ENCODE results near the gene ITPRIP.

Gene ITPRIP

GRCh38 chr10:104325436-104326435, 12.5 kb downstream of the ITPRIP start:
- no peak for DNase-seq

DNA sequence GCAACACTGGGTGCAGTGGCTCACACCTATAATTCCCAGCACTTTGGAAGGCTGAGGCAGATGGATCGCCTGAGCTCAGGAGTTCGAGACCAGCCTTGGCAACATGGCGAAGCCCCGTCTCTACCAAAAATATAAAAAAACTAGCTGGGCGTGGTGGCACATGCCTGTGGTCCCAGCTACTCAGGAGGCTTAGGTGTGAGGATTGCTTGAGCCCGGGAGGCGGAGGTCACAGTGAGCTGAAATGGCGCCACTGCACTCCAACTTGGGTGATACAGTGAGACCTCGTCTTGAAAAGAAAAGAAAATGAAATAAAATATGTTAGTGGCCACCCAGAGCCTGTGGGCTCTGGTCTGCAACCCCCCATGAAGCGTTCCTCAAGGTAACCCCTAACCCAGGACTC, 13.3 kb downstream of the ITPRIP start:
- no peak for DNase-seq

GRCh38 chr10:104324221-104324686, 14.0 kb downstream of the ITPRIP start:
- DNase-seq = no peak

DNA sequence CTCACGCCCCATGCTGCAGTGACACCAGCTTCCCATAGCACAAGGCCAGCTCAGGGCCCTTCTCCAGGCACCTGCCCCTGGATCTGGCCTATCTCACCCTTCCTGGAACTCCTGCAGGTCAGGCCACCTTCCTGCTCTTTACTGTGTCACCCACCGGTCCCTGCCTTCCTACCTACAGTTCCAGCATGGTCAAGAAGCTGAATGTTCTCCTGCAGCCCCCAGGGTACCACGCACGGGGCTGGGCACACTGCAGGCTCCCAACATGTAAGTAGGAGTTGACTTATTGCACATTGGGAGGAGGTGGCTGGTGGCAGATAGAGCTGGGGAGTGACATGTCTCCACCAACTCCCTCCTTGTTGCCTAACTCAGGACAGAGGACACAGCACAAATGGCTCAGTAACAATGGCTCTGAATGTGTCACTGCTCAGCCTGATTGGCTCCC, 14.5 kb downstream of the ITPRIP start:
- DNase-seq = no peak

- DNase-seq = no peak
These were observed 15.2 kb downstream of the ITPRIP start for GRCh38 chr10:104323085-104323484.

DNA sequence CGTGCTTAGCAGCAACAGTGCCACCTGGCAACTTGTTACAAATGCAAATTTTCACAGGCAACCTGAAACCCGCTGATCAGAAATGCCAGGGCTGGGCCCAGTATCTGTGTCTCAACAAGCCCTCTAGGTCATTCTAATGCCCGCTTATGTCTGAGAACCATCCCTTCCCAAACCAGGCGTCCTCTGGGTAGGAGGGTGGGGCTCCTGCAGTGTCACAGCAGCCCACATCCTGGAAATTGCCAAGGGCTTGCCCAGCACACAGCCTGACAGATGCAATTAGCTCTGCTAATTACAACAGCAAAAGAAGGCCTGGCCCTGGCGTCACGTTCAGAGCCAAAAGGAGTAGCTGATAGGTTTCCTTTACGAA, 15.9 kb downstream of the ITPRIP start:
- DNase-seq = no peak

- no peak for DNase-seq
These were observed 16.4 kb downstream of the ITPRIP start for GRCh38 chr10:104321725-104322415.

GRCh38 chr10:104321226-104321625, 17.0 kb downstream of the ITPRIP start:
- no peak for DNase-seq

GRCh38 chr10:104318810-104319741, 19.2 kb downstream of the ITPRIP start:
- no peak for DNase-seq

DNA sequence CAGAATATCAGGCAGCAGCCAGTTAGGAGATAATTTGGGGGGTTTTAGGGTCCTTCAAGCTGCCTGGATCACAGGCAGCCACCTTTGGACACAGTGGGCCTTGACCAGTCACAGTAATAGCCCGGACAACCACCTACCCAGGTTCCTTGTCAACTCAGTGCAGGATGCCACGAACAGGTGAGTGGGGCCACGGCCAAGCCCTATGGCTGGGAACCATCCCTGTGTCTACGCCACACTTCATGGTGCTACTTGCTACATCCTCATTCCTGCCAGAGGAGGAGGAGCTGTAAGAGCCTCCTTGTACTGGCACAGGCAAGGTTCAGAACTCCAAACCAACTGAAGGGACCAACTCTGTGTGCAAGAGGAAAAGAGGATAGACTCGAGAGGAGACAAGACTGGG, 19.9 kb downstream of the ITPRIP start:
- DNase-seq = no peak

DNA sequence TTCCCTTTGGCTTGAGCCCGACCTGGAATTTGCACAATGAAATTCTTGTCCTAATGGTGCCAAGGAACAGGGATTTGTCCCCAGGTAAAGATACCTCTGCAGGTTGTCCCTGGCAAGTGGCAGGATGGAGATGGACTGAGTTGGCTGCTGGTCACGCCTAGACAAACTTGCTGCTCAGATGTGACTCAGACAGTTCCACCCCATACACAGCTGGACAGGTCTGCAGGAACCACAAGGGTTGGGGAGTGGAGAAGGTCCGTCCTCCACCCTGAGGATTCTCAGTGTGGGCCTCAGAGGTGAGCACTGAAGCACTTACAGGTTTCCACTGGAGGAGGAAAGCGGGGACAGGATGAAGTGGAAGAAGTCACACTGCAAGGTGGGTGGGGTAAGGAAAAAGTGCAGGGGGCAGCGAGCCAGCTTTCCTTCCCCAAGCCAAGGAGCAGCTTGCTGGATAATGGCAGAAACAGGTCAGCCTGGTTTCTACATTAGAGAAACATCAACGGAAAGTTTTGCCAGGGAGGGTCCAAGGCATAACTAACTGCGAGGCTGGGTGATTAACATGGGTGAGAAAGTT, 20.5 kb downstream of the ITPRIP start:
- no peak for DNase-seq

- no peak for DNase-seq
These were observed 21.0 kb downstream of the ITPRIP start for GRCh38 chr10:104317269-104317710.

DNA sequence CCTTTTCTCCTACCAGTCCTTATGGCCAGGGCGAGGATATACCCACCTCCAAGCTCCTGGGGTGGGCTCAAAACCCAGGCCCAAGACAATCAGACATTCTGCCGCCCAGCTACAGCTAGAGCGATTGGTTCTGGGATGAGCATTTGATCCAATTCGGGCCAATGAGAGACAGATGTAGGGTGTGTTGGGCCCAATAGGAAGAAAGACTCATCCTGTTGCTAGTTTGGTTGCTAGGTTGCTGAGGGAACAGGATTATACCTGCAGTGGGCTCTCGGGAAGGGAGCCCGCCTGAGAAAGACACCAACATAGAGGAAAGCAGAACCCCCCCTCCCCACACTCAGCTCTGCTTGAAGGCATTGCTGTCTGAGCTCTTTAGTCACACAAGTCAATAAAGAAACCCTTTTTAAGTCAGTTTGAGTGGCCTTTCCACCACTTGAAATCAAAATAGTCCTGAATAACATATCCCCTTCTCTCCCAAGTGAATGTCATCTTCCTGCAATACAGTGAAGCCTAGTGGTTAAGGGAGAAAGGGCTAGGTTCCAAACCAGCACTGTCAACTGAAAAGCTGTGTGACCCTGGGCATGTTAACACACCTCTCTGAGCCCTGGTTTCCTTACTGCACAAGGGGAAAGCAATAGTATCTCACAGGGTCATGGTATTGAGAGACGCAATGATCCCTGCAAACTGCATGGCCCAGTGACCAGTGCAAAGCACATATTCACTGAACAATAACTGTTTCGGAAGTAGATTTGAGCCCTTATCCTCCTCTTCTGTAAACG, 21.8 kb downstream of the ITPRIP start:
- DNase-seq = no peak

DNA sequence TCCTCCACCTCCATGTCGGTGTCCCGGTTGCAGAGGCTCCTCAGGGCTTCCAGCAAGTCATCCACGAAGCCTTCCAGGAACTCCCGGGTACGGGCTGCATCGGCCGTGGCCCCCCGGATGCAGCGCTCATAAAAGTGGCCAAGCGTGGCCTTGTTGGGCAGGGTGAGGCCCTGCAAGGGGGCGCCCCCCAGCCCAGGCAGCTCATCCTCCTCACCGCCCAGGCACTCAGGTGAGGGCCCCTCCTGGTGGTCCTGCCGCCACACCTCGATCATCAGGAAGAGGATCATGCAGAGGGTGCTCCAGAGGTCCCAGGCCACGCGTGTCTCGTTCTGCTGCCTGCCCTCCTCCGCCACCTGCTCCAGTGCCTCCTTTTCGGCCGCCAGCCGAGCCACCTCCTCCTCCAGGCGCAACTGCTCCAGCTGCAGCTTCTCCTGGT, 22.8 kb downstream of the ITPRIP start:
- DNase-seq = no peak

DNA sequence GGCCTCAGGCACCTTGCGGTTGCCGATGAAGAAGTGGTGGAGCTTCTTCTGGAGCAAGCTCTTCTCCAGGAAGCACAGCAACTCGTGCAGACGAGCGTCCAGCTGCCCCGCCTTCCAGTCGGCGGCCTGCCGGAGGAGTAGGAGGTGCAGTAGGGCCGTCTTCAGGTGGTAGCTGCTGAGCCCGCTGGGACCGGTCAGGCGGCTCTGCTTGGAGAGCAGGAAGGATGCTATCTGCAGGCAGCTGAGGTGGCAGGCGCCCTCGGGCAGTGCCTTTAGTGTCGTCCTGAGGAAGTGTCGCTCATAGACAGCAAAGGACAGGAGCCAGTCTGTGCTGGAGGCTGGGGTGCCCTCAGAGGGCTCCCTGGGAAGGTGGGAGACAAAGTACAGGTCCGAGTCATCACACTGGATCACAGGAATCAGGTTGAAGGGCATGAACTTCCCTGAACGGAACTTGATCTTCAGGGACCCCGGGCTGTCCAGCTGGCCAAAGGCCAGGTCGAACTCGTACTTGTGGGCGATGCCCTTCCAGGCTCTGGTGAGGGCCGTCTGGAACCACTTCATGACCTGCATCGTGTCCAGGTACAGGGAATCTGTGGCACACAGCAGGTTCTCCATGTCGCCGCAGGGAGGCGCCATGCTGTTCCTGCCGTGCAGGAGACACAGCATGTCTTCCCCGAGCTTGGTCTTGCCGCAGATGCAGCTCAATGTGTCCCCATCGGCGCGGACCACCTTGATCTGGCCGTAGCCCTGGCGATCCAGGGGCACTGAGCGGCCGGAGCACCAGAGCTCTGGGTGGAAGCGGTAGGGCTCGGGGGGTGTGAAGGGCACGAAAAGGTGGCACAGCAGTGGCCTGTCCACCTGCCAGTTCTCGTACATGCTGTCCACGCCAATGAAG, 23.4 kb downstream of the ITPRIP start:
- DNase-seq = no peak

GRCh38 chr10:104311184-104311720, 27.0 kb downstream of the ITPRIP start:
- no peak for DNase-seq

- DNase-seq = no peak
These were observed 28.0 kb downstream of the ITPRIP start for GRCh38 chr10:104309980-104310978.

- DNase-seq = no peak
These were observed 29.8 kb downstream of the ITPRIP start for GRCh38 chr10:104308439-104308903.

Data from stimulated activated CD4-positive, alpha-beta T cell treated with anti-CD3 and anti-CD28 coated beads, Interleukin-4, amount 100 ng/mL, for 1 hour (primary cell).